WTC11 (cell line): ENCODE data around the gene CHRM3.

Source experiments
- CTCF ChIP-seq: fragments of 200-600 bp; IDR thresholded peaks from 2 replicates; pipeline ENCODE4 v1.8.0; 2022; ENCODE audit warnings: antibody characterized with exemption
- FOXP1 ChIP-seq: sonication (generic); formaldehyde crosslinking; IDR thresholded peaks from 2 replicates; pipeline ENCODE4 v1.8.0; 2022; ENCODE audit warnings: missing genetic modification reagents, mild to moderate bottlenecking, moderate library complexity, borderline replicate concordance
- MAX ChIP-seq: sonication (generic); formaldehyde crosslinking; IDR thresholded peaks from 2 replicates; pipeline ENCODE4 v1.8.0; 2022; ENCODE audit warnings: mild to moderate bottlenecking, missing genetic modification reagents
- NR2C2 ChIP-seq: sonication (generic); formaldehyde crosslinking; IDR thresholded peaks from 2 replicates; pipeline ENCODE4 v1.8.0; 2022; ENCODE audit warnings: mild to moderate bottlenecking, missing genetic modification reagents
- NR3C1 ChIP-seq: sonication (generic); formaldehyde crosslinking; conservative IDR thresholded peaks from 2 replicates; pipeline ENCODE4 v1.8.1; 2023; ENCODE audit warnings: low read depth, mild to moderate bottlenecking, missing genetic modification reagents
- RELA ChIP-seq: sonication (generic); formaldehyde crosslinking; IDR thresholded peaks from 2 replicates; pipeline ENCODE4 v1.8.1; 2022; ENCODE audit warnings: missing genetic modification reagents, mild to moderate bottlenecking, borderline replicate concordance
- SMAD4 ChIP-seq: sonication (generic); formaldehyde crosslinking; IDR thresholded peaks from 2 replicates; pipeline ENCODE4 v1.8.0; 2022; ENCODE audit warnings: mild to moderate bottlenecking, missing genetic modification reagents
- TEAD4 ChIP-seq: sonication (generic); formaldehyde crosslinking; IDR thresholded peaks from 2 replicates; pipeline ENCODE4 v1.8.0; 2022; ENCODE audit warnings: mild to moderate bottlenecking, missing genetic modification reagents
- TF ChIP-seq, protein P1 (sequence below): sonication (generic); formaldehyde crosslinking; IDR thresholded peaks from 2 replicates; pipeline ENCODE4 v1.8.1; 2023; ENCODE audit warnings: mild to moderate bottlenecking, missing genetic modification reagents, moderate library complexity

DNA sequence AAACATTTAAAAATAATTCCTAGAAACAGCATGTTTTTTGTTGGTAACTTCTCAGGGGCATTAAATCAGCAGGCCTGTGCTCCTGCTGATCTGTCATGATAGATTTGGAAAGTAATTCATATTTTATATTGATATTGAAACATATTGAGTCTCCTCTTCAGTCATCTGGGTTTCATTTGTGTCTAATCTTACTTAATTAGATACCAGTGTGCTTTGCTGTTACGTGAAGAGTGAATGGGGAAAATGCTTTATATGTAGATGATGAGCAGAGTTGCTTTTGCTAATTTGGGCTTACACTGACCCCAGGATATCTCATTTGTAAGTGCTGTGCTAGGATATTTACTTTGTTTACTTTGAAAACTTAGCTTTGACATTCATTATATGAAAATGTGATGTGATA lies 45.9 kb downstream of the CHRM3 start:
- TF ChIP-seq FOXP1 (no peak), CTCF (no peak), MAX (no peak), TEAD4 (CRISPR knock-in tag) (no peak), RELA (CRISPR knock-in tag) (no peak), NR3C1 (CRISPR knock-in tag) (no peak), SMAD4 (no peak), NR2C2 (no peak)
- TF ChIP-seq, protein P1, sequence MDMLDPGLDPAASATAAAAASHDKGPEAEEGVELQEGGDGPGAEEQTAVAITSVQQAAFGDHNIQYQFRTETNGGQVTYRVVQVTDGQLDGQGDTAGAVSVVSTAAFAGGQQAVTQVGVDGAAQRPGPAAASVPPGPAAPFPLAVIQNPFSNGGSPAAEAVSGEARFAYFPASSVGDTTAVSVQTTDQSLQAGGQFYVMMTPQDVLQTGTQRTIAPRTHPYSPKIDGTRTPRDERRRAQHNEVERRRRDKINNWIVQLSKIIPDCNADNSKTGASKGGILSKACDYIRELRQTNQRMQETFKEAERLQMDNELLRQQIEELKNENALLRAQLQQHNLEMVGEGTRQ (CRISPR knock-in tag): no peak
